GM18526 (cell line): Measurements from ENCODE around the gene C11orf68.

Experiments
- POLR2A ChIP-seq: IDR thresholded peaks from 3 replicates; pipeline ENCODE4 v1.6.1; 2011; ENCODE audit not compliant: insufficient read length; ENCODE audit errors: extremely low read depth

The C11orf68 gene

GRCh38 chr11:65888163-65888814 lies 30.6 kb downstream of the C11orf68 start, which contains the start of gene FIBP:
Gene FIBP, minus strand, starts transcription at chr11:65888471. Its CDS starts 53 bp downstream, at chr11:65888418.
- TF ChIP-seq POLR2A, result peak; percentile 93

DNA sequence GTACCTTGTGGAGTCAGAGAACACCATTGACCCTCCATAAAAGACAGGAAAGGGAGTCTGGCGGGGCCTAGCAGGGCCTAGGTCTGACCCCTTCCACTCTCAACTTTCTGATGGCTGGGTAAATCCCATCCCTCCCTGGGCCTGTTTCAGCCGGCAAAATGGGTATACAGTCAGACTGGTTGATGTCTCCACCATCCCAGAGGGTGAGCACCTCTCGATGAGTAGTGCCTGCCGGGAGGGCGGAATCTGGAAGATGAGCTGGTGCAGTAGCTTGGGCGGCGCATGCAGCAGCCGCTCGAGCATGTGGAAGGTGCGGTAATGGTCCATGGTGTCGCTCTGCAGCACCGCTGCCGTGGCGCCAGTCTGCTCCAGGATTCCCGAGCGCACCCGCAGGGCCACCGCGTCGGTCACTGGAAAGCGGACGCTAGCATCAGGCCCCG lies 31.1 kb downstream of the C11orf68 start:
- no peak for TF ChIP-seq POLR2A

DNA sequence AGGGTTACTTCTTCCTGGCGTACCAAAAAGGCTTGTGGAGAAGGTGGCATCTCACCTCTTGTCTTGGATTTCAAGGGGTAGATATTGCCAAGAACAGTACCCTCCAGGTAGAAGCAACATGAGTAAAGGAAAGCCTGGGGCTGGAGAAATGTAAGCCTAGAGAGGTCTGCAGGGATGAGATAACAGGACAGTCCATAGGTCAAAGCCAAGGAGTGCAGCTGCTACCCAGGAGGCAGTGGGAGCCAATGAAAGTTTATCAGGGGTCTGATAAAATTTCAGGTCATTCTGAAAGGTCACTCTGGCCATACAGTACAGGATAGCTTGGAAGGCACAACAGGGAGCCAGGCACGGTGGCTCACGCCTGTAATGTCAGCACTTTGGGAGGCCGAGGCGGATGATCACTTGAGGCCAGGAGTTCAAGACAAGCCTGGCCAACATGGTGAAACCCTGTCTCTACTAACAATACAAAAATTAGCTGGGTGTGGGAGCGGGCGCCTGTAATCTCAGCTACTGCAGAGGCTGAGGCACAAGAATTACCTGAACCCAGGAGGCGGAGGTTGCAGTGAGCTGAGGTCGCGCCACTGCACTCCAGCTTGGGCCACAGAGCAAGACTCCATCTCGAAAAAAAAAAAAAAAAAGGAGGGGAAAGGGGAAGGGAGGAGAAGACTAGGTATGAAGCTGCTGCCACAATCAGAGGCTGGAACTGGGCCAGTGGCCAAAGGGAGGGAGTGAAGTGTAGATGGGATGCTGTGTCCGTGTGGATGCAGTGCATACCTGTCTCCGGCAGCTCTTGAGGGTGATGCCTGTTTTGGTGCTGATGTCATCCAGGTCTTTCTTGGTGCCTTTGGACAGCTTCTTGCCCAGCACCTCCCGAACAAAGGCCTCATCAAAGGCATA lies 31.8 kb downstream of the C11orf68 start:
- no peak for TF ChIP-seq POLR2A

GRCh38 chr11:65885808-65886536 lies 32.9 kb downstream of the C11orf68 start:
- TF ChIP-seq POLR2A, result no peak

GRCh38 chr11:65885231-65885630 lies 33.6 kb downstream of the C11orf68 start:
- TF ChIP-seq POLR2A, result no peak

GRCh38 chr11:65884716-65885092 lies 34.2 kb downstream of the C11orf68 start:
- TF ChIP-seq POLR2A, result no peak

DNA sequence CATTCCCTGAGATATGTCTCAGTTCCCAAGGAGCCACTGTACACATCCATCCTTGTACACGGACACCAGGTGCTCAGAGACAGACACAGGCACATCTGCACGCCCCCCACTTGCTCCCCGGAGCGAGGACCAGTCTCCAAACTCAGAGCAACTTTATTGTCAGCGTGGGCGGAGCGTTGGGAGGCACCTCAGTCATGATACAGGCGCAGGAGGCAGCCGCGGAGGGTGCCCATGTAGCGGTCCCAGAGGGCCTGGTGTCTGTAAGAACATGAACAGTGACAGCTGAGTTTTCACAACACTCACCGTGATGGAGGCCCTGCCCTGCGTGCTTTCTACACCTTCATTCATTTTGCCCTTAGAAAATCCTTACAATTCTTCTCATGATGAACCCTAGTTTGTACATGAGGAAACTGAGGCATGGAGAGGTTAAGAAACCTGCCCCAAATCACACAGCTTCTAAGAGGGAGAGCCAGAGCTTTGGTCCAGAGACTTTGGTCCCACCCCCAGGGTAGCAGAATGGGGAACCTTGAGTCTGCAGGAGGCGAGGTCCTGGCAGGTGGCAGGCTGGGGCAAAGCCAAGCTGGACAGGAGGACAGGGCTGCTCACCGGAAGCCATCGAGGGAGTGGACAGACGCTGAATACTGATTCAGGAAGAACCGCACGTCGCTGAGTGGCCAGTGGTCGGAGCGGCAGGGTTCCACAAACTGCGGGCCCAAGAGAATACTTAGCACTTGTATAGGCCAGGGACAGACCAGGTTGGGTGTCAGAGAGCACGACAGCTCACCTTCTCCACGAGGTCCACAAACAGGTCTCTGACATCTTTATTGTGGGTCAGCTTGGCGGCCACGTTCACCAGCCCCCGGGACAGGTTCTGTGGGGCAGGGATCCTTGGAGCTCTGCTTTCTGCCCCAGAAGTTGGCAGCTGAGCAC lies 34.8 kb downstream of the C11orf68 start:
- TF ChIP-seq POLR2A, result no peak

DNA sequence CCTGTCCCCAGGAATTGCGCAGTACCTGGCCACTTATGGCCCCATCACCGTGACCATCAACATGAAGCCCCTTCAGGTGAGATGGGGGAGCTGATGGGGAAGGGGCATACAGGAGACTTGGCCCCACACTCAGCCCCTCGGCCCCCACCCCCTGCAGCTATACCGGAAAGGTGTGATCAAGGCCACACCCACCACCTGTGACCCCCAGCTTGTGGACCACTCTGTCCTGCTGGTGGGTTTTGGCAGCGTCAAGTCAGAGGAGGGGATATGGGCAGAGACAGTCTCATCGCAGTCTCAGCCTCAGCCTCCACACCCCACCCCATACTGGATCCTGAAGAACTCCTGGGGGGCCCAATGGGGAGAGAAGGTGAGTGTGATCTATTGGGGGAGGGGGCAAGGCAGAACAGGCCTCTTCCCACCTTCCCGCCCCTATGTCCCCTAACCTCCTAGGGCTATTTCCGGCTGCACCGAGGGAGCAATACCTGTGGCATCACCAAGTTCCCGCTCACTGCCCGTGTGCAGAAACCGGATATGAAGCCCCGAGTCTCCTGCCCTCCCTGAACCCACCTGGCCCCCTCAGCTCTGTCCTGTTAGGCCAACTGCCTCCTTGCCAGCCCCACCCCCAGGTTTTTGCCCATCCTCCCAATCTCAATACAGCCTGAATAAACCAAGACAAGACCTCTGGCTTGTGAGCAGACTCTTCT lies 35.7 kb downstream of the C11orf68 start:
- TF ChIP-seq POLR2A, result no peak

GRCh38 chr11:65882120-65883057 lies 36.5 kb downstream of the C11orf68 start:
- TF ChIP-seq POLR2A, result no peak

DNA sequence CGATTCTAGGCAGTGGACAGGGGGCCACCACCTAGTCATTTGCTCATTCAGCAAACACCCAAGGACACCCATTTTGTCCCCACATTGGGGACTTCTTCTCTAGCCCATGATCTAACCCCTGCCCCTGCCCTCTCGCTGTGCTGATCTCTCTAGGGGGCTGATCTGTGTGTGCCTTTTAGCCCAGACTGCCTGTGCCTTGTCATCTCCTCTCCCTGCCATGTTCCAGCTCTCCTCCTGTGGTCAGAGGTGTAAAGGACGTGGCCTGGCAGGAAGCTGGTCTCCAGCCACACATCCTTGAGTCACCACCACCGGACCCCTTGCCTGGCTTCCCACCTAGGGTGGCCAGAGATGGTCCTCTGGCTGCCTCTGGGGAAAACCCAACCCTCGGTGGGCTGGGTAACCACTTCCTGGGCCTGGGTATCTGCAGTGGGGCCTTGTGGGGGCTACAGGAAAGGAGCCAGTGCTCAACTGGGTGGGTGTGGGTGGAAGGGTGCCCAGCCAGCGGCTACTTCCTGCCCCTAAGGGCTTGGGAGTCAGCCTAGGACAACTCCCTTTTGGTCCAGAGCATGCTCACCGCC lies 37.9 kb downstream of the C11orf68 start:
- TF ChIP-seq POLR2A, result no peak

- TF ChIP-seq POLR2A, result no peak
Measured at GRCh38 chr11:65880027-65880426, 38.8 kb downstream of the C11orf68 start.

GRCh38 chr11:65879617-65880016 lies 39.2 kb downstream of the C11orf68 start, which contains the start of gene CTSW:
Gene CTSW, plus strand, starts transcription at chr11:65879837. Its CDS starts 18 bp downstream, at chr11:65879855.
- no peak for TF ChIP-seq POLR2A

- peak; percentile 84 for TF ChIP-seq POLR2A
Measured at GRCh38 chr11:65873318-65874156, 45.3 kb downstream of the C11orf68 start.
